HG03175 (cell line): ENCODE data around the gene MIS18A.

ENCODE experiments used
- ATAC-seq: cut with Tn5 transposase; IDR thresholded peaks from one replicate; pipeline ENCODE4 v1.9.1; 2021; ENCODE audit warnings: mild to moderate bottlenecking, moderate library complexity; ENCODE audit not compliant: unreplicated experiment

The MIS18A gene

GRCh38 chr21:32256873-32257620 is 21.8 kb downstream of the MIS18A start:
- ATAC-seq = no peak

GRCh38 chr21:32256251-32256650 is 22.6 kb downstream of the MIS18A start:
- no peak for ATAC-seq

GRCh38 chr21:32253215-32253641 is 25.6 kb downstream of the MIS18A start:
- no peak for ATAC-seq

GRCh38 chr21:32252136-32252535 is 26.7 kb downstream of the MIS18A start:
- ATAC-seq = no peak

GRCh38 chr21:32249511-32250280 is 29.2 kb downstream of the MIS18A start:
- no peak for ATAC-seq

- no peak for ATAC-seq
Observed at GRCh38 chr21:32248571-32249461, 30.0 kb downstream of the MIS18A start.

- no peak for ATAC-seq
Observed at GRCh38 chr21:32246571-32247140, 32.2 kb downstream of the MIS18A start.

GRCh38 chr21:32245971-32246370 is 32.9 kb downstream of the MIS18A start:
- ATAC-seq = no peak

- ATAC-seq = no peak
Observed at GRCh38 chr21:32240851-32241687, 37.8 kb downstream of the MIS18A start.

GRCh38 chr21:32239551-32239950 is 39.3 kb downstream of the MIS18A start:
- ATAC-seq = no peak

GRCh38 chr21:32238063-32238462 is 40.8 kb downstream of the MIS18A start:
- ATAC-seq = no peak

- no peak for ATAC-seq
Observed at GRCh38 chr21:32237021-32237420, 41.8 kb downstream of the MIS18A start.

- no peak for ATAC-seq
Observed at GRCh38 chr21:32233722-32234301, 45.0 kb downstream of the MIS18A start.

- ATAC-seq = no peak
Observed at GRCh38 chr21:32233055-32233546, 45.7 kb downstream of the MIS18A start.

- no peak for ATAC-seq
Observed at GRCh38 chr21:32226444-32226843, 52.4 kb downstream of the MIS18A start.
